H9 (cell line): ENCODE results near the gene IBA57. TPM values are rescaled to one million over a fixed set of nuclear protein-coding genes. Genes with fewer than 3 reads are reported as not detected.

Experiments used
- DNase-seq: peaks from one replicate; pipeline ENCODE4 v3.0.0-alpha.2; 2017
- H2AFZ ChIP-seq: one replicate; pipeline ENCODE4 v1.6.1; 2013; ENCODE audit warnings: mild to moderate bottlenecking, low read length, control low read depth, moderate library complexity
- H2AK5ac ChIP-seq: 2 replicates; pipeline ENCODE4 v1.6.1; 2013; ENCODE audit warnings: low read length, control low read depth, mixed read lengths; ENCODE audit not compliant: insufficient read length
- H2BK120ac ChIP-seq: one replicate; pipeline ENCODE4 v1.6.1; 2013; ENCODE audit warnings: low read depth, mild to moderate bottlenecking, low read length, control low read depth, inconsistent platforms; ENCODE audit not compliant: poor library complexity, severe bottlenecking
- H2BK12ac ChIP-seq: 2 replicates; pipeline ENCODE4 v1.6.1; 2013; ENCODE audit warnings: low read length, control low read depth, mixed read lengths, low read depth; ENCODE audit not compliant: insufficient read length
- H2BK15ac ChIP-seq: 2 replicates; pipeline ENCODE4 v1.6.1; 2013; ENCODE audit warnings: low read depth, low read length, control low read depth
- H2BK20ac ChIP-seq: one replicate; pipeline ENCODE4 v1.6.1; 2013; ENCODE audit warnings: low read depth, mild to moderate bottlenecking, low read length, control low read depth, inconsistent platforms; ENCODE audit not compliant: poor library complexity, severe bottlenecking
- H2BK5ac ChIP-seq: 2 replicates; pipeline ENCODE4 v1.6.1; 2013; ENCODE audit warnings: low read length, control low read depth, mixed read lengths; ENCODE audit not compliant: insufficient read length
- H3K14ac ChIP-seq: 2 replicates; pipeline ENCODE4 v1.6.1; 2013; ENCODE audit warnings: low read length, control low read depth; ENCODE audit not compliant: insufficient read depth
- H3K18ac ChIP-seq: 2 replicates; pipeline ENCODE4 v1.6.1; 2013; ENCODE audit warnings: low read depth, mild to moderate bottlenecking, mixed read lengths, low read length, control low read depth; ENCODE audit not compliant: insufficient read length
- H3K23ac ChIP-seq: 2 replicates; pipeline ENCODE4 v1.6.1; 2013; ENCODE audit warnings: low read length, control low read depth, mixed read lengths, low read depth; ENCODE audit not compliant: insufficient read length
- H3K23me2 ChIP-seq: 2 replicates; pipeline ENCODE4 v1.6.1; 2013; ENCODE audit warnings: low read depth, mild to moderate bottlenecking, mixed read lengths, low read length, control low read depth; ENCODE audit not compliant: insufficient read length, poor library complexity, severe bottlenecking
- H3K27ac ChIP-seq: 2 replicates; pipeline ENCODE4 v1.5.1; 2013; ENCODE audit warnings: low read length, control low read depth, mixed read lengths, low read depth; ENCODE audit not compliant: insufficient read length
- H3K27me3 ChIP-seq: 2 replicates; pipeline ENCODE4 v1.6.1; 2013; ENCODE audit warnings: low read length, control low read depth, inconsistent platforms; ENCODE audit not compliant: insufficient read depth
- H3K4ac ChIP-seq: 2 replicates; pipeline ENCODE4 v1.6.1; 2013; ENCODE audit warnings: low read depth, mild to moderate bottlenecking, control low read depth, inconsistent platforms, low read length, moderate library complexity
- H3K4me1 ChIP-seq: 2 replicates; pipeline ENCODE4 v1.6.1; 2013; ENCODE audit warnings: low read length, control low read depth, inconsistent platforms; ENCODE audit not compliant: insufficient read depth
- H3K4me2 ChIP-seq: 2 replicates; pipeline ENCODE4 v1.6.1; 2013; ENCODE audit warnings: low read length, control low read depth, mixed read lengths; ENCODE audit not compliant: insufficient read length, insufficient read depth
- H3K56ac ChIP-seq: 2 replicates; pipeline ENCODE4 v1.6.1; 2013; ENCODE audit warnings: low read depth, mild to moderate bottlenecking, mixed read lengths, low read length, control low read depth; ENCODE audit not compliant: insufficient read length
- H3K79me1 ChIP-seq: 2 replicates; pipeline ENCODE4 v1.6.1; 2013; ENCODE audit warnings: low read depth, mild to moderate bottlenecking, moderate library complexity, low read length, control low read depth, inconsistent platforms; ENCODE audit not compliant: insufficient read depth, poor library complexity, severe bottlenecking
- H3K79me2 ChIP-seq: 2 replicates; pipeline ENCODE4 v1.6.1; 2013; ENCODE audit warnings: low read length, control low read depth, inconsistent platforms; ENCODE audit not compliant: insufficient read depth
- H3K9ac ChIP-seq: 2 replicates; pipeline ENCODE4 v1.6.1; 2013; ENCODE audit warnings: low read length, control low read depth, mixed read lengths; ENCODE audit not compliant: insufficient read length; ENCODE audit errors: extremely low read depth
- H3K9me3 ChIP-seq: one replicate; pipeline ENCODE4 v1.6.1; 2013; ENCODE audit warnings: low read depth, low read length, inconsistent platforms; ENCODE audit not compliant: control insufficient read depth
- H3T11ph ChIP-seq: one replicate; pipeline ENCODE4 v1.6.1; 2013; ENCODE audit warnings: mild to moderate bottlenecking, low read length, control low read depth, inconsistent platforms
- H4K20me1 ChIP-seq: one replicate; pipeline ENCODE4 v1.6.1; 2013; ENCODE audit not compliant: control insufficient read depth, insufficient read length, insufficient read depth
- H4K5ac ChIP-seq: 2 replicates; pipeline ENCODE4 v1.6.1; 2013; ENCODE audit warnings: low read depth, mild to moderate bottlenecking, mixed read lengths, low read length, control low read depth; ENCODE audit not compliant: insufficient read length
- H4K8ac ChIP-seq: replicated peaks from 2 replicates; pipeline ENCODE4 v1.6.1; 2013; ENCODE audit warnings: low read length, control low read depth, mixed read lengths, low read depth; ENCODE audit not compliant: insufficient read length
- H4K91ac ChIP-seq: 2 replicates; pipeline ENCODE4 v1.6.1; 2013; ENCODE audit warnings: low read depth, mild to moderate bottlenecking, moderate library complexity, mixed read lengths, low read length, control low read depth; ENCODE audit not compliant: insufficient read length
- H3K27ac Mint-ChIP-seq, 3 experiments: 2 replicates in 2 of 3; 3 replicates in 1 of 3; pipeline ENCODE4 v1.8.0; 2020 to 2021; ENCODE audit warnings: mixed read lengths in 3 of 3, mild to moderate bottlenecking in 1 of 3, moderate library complexity in 1 of 3
- H3K27me3 Mint-ChIP-seq: 2 replicates; pipeline ENCODE4 v1.8.0; 2021; ENCODE audit warnings: low read depth, mild to moderate bottlenecking, moderate library complexity, mixed read lengths
- H3K36me3 Mint-ChIP-seq, 3 experiments: 2 replicates in 2 of 3; 3 replicates in 1 of 3; pipeline ENCODE4 v1.8.0; 2020 to 2021; ENCODE audit warnings: low read depth in 3 of 3, mixed read lengths in 3 of 3; ENCODE audit not compliant: insufficient read depth in 1 of 3
- H3K4me1 Mint-ChIP-seq, 2 experiments: 2 replicates each; pipeline ENCODE4 v1.8.0; 2020; ENCODE audit warnings: mixed read lengths in 2 of 2
- H3K4me3 Mint-ChIP-seq, 2 experiments: 2 replicates in 1 of 2; 3 replicates in 1 of 2; pipeline ENCODE4 v1.8.0; 2020 to 2021; ENCODE audit warnings: mild to moderate bottlenecking in 2 of 2, mixed read lengths in 2 of 2, moderate library complexity in 1 of 2
- H3K9me3 Mint-ChIP-seq, 2 experiments: 2 replicates in 1 of 2; 3 replicates in 1 of 2; pipeline ENCODE4 v1.8.0; 2020; ENCODE audit warnings: mild to moderate bottlenecking in 2 of 2, mixed read lengths in 2 of 2, moderate library complexity in 1 of 2
- WGBS: extraction: QIAGEN DNeasy Blood & Tissue Kit; methylation state at CpG from one replicate; pipeline ENCODE4 v1.1.7; 2013; ENCODE audit warnings: missing lambda C conversion rate, low lambda C conversion rate, mixed read lengths; ENCODE audit not compliant: insufficient read length; ENCODE audit errors: extremely low coverage; 5-methylcytosine and 5-hydroxymethylcytosine counted together
- total RNA-seq: library from RNA; stranded (reverse); gene quantifications from 2 replicates; pipeline ENCODE4 v1.2.1, GENCODE V29; 2021
- TF ChIP-seq, protein P1 (sequence below): fragments of 200-600 bp; sonication (generic); conservative IDR thresholded peaks from 3 replicates; pipeline ENCODE4 v1.8.0; 2021; ENCODE audit warnings: antibody characterized with exemption, mild to moderate bottlenecking

Gene IBA57
- total RNA-seq, 1 experiment from 2014 or later = 12.6 TPM

DNA sequence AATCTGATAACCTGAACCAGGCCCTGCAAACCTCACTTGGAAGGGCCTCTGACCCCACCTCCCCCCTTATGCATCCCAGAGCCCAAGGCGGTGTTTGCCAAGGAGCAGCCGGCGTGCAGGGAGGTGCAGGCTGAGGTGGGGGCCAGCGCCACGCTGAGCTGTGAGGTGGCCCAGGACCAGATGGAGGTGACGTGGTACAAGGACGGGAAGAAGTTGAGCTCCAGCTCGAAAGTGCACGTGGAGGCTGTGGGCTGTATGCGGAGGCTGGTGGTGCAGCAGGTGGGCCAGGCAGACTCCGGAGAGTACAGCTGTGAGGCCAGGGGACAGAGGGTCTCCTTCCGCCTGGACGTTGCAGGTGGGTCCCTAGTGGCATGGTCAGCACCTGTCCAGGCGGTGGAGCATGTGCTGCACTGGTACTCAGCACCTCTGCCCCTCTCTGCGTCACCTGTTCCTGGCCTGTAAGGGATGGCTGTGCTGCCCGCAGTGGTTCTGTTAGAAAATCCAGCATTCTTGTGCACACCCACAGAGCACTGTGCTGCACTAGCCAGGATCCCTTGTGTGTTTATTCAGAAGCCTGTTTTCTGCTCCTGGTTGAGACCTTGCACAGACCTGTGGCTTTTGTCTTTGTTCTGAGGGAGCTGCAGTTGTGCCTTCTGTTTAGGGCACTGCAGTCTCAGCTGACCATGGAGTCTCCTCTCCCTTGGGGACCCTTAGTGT is 53.8 kb downstream of the IBA57 start:
- Histone ChIP-seq H4K8ac (no peak overlapping the region), H4K91ac (no peak overlapping the region), H2BK120ac (no peak overlapping the region), H3K9me3 (no peaks in the 10 kb centered on the region), H3T11ph (no peak overlapping the region), H4K5ac (no peak overlapping the region), H3K4me2 (no peak overlapping the region), H2AK5ac (no peak overlapping the region), H3K4me1 (no peaks in the 10 kb centered on the region), H3K56ac (no peak overlapping the region), H3K79me1 (no peaks in the 10 kb centered on the region), H3K79me2 (no peaks in the 10 kb centered on the region), H2BK20ac (no peak overlapping the region), H3K18ac (no peak overlapping the region), H2BK12ac (no peak overlapping the region), H2BK15ac (no peak overlapping the region), H2BK5ac (no peak overlapping the region), H3K23me2 (no peaks in the 10 kb centered on the region), H3K27ac (no peak overlapping the region), H3K14ac (no peak overlapping the region), H3K9ac (no peak overlapping the region), H3K27me3 (no peaks in the 10 kb centered on the region), H2AFZ (no peak overlapping the region), H3K4ac (no peak overlapping the region), H4K20me1 (no peaks in the 10 kb centered on the region), H3K23ac (no peak overlapping the region)
- Mint-ChIP-seq H3K27ac (no peak overlapping the region), H3K27me3 (no peaks in the 10 kb centered on the region), H3K4me1 (peaks cover 0 to 2% of the 10 kb centered on the region in 2 experiments; a peak in 1 of 4 replicates), H3K9me3 (peaks cover 0 to 2% of the 10 kb centered on the region in 2 experiments; a peak in 1 of 5 replicates), H3K4me3 (no peak overlapping the region), H3K36me3 (peaks cover 47 to 80% (median 76%) of the 10 kb centered on the region in 3 experiments)
- WGBS = no CpG with 5 or more reads among the region's 16 CpGs
- TF ChIP-seq, protein P1, sequence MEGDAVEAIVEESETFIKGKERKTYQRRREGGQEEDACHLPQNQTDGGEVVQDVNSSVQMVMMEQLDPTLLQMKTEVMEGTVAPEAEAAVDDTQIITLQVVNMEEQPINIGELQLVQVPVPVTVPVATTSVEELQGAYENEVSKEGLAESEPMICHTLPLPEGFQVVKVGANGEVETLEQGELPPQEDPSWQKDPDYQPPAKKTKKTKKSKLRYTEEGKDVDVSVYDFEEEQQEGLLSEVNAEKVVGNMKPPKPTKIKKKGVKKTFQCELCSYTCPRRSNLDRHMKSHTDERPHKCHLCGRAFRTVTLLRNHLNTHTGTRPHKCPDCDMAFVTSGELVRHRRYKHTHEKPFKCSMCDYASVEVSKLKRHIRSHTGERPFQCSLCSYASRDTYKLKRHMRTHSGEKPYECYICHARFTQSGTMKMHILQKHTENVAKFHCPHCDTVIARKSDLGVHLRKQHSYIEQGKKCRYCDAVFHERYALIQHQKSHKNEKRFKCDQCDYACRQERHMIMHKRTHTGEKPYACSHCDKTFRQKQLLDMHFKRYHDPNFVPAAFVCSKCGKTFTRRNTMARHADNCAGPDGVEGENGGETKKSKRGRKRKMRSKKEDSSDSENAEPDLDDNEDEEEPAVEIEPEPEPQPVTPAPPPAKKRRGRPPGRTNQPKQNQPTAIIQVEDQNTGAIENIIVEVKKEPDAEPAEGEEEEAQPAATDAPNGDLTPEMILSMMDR = no peak
- DNase-seq = no peak
